GM10266 (cell line): Measurements from ENCODE around the gene MYO1A.
"Not testable (repeated sequence)": the region's sequence is repeated elsewhere in the genome, so short reads cannot be mapped to it uniquely, and the experiment has no call there.

ENCODE experiments used
- DNase-seq: peaks from one replicate; pipeline ENCODE4 v3.0.0; 2012; ENCODE audit errors: extremely low spot score
- TF ChIP-seq, protein P1 (sequence below): IDR thresholded peaks from 2 replicates; pipeline ENCODE4 v1.5.1; 2012; ENCODE audit warnings: mild to moderate bottlenecking, low read depth; ENCODE audit not compliant: control insufficient read depth, insufficient read depth; ENCODE audit errors: missing control alignments

Gene MYO1A

GRCh38 chr12:57025196-57025595, 24.7 kb downstream of the MYO1A start:
- TF ChIP-seq, protein P1, sequence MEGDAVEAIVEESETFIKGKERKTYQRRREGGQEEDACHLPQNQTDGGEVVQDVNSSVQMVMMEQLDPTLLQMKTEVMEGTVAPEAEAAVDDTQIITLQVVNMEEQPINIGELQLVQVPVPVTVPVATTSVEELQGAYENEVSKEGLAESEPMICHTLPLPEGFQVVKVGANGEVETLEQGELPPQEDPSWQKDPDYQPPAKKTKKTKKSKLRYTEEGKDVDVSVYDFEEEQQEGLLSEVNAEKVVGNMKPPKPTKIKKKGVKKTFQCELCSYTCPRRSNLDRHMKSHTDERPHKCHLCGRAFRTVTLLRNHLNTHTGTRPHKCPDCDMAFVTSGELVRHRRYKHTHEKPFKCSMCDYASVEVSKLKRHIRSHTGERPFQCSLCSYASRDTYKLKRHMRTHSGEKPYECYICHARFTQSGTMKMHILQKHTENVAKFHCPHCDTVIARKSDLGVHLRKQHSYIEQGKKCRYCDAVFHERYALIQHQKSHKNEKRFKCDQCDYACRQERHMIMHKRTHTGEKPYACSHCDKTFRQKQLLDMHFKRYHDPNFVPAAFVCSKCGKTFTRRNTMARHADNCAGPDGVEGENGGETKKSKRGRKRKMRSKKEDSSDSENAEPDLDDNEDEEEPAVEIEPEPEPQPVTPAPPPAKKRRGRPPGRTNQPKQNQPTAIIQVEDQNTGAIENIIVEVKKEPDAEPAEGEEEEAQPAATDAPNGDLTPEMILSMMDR = no peak
- DNase-seq = no peak

DNA sequence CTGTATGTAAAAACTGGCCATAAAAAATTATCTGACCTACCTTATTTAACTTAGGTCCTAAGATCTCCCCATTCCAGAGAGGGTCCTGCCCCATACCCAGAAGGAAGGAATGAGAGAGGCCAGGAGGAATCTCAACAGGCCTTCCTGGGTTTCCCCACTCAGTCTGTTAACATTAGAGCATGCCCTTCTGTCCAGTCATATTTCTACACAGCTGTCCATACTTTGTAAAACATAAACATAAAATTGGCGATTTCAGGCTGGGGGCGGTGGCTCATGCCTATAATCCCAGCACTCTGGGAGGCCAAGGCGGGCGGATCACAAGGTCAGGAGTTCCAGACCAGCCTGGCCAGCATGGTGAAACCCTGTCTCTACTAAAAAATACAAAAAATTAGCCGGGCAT, 27.6 kb downstream of the MYO1A start:
- not testable (repeated sequence) for DNase-seq

DNA sequence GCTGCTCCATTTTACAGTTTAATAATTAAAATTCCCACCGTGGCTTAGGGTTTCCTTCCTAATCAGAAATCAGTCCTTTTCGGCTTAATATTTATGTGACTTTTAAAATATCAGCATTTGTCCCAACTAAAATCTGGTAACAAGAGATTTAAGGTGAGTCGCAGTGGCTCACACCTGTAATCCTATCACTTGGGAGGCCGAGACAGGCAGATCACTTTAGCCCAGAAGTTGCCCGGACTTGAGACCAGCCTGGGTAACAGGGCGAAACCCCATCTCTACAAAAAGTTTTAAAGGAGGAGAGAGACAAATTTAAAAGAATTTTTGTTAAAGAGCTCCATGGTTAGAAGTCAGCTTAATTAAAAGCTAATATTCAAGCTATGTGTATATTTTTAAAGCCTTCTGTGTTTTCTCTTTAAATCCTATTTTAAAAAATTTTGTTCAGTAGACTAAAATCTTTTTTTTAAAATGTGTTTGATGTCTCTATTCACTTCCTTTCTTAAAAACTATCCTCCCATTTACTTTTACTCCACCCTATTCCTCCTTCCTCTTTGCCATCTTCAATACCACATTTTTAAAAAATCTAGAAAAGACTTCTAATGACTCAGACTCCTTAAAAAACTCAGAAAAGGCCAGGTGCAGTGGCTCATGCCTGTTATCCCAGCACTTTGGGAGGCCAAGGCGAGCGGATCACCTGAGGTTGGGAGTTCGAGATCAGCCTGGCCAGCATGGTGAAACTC, 29.8 kb downstream of the MYO1A start:
- TF ChIP-seq, protein P1 = no peak
- no peak for DNase-seq

DNA sequence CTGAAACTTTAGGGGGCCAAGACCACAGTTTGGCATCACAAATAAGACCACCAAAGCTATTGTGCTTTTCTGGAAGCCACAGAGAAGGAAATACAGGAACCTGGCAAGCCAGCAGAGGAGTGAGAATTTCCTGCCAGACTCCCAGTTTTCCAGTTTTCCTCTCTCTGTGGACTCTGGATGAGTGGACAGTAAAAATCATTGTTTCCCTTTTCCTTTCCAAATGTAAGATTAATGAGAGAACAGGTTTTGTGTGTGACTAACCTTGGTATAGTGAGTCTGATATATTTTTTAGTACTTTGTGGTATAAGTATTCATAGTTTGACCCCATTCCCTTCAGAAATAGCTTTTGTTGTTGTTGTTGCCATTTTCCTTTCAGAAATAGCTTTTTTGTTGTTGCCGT, 31.0 kb downstream of the MYO1A start:
- TF ChIP-seq, protein P1 = no peak
- DNase-seq = no peak

GRCh38 chr12:57018353-57018752, 31.6 kb downstream of the MYO1A start:
- DNase-seq = not testable (repeated sequence)

DNA sequence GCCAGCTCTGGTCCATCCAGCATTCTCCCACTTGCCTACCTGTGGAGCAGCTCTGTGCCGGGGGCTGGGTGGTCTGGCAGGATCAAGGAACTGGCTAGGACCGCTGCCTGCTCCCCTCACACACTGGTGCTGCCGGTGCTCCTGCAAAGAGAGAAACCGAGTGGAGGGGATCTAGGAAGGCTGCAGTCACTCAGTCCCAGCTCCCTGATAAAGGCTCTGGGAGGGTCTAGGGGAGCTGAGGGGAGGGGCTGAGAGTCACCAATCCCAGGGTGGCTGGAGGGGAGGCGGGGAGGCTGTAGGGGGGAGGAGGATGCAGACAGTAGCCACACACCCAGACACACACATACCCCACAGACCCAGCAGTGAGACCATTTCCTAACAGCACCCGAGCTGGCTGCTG, 33.6 kb downstream of the MYO1A start, which contains the start of gene TAC3:
TAC3 (minus strand) TSS at position 182 of the 400 bp plus-strand sequence. CDS start 732 bp downstream, outside the sequence.
- TF ChIP-seq, protein P1 = no peak
- no peak for DNase-seq

DNA sequence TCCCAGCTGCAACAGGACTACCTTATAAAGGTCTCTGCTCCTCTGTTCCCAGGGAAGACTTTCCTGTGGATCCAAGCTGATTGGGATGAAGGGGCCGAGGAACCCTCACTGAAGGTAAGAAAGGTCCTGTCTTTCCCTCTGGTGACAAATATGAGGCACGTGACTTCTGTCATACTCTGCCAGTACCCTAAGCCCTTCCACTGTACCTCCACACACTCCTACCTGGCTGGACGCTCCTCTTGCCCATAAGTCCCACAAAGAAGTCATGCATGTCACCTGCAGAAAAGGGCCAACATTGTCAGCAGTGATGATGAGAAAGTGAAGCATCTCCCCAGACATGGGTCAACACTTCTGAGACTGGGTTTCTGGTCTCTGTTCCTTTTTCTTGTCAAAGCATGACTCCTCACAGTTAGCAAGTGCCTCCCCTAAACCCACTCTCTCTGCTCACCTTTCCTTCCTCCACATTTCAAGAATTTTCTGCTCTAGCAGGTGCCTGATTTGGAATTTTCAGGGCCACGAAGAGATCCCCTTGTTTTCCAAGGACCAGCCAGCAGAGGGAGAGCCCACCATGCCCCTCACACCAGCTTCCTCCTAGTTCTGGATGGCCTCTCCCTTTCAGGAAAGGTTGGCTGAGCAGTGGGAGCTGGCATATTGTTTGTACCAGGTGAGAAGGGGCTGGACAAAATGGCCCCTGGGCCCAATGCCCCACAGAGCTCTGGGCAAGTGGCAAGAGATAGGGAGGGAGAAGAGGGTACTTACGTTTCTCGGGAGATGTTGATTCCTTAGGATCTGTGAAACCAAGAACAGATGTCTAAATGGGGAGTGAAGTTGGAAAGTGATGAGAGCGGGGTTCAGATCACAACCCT, 37.1 kb downstream of the MYO1A start:
- DNase-seq = no peak
- TF ChIP-seq, protein P1 = no peak

DNA sequence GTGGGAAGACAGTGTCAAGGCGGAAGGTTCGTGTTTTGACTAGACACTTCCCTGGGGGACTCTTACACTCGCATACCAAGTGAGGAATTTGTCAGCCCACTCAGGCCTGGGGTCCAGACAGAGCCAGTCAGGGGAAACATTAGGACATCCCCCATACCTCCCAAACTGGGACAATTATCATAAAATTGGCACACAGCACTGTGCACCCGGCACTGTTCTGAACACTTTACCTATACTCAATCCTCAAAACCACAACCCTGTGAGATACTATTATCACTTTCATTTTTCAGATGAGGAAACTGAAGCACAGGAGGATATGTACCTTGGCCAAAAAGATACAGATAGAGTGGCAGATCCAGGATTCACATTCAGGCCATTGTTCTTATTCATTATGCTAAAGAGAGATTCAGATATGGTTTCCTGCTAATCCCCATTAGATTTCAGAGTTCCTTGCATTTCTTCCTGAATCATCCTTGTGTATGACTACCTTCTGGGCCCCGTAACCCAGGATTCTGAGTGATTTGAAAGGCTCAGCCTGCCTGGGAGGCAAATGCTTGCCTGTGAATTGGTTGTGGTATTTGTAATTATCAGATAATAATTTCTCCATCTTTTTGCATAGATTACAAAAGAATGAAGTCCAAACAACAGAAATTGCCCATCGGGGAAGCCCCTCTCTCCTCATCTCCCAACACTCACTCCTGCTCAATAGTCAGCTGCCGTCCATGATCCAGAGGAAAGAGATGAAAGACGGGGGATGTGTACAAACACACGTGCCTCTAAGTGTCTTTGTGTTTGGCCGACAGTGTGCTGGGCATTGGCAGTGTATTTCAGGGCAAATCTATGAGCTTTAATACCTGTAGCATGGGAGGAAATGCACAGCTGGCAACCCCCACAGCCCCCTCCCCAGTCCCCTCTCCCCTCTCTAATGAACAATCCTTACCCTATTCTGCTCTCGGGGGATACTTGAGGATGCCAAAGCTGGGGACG, 38.2 kb downstream of the MYO1A start:
- no peak for DNase-seq

More for the DNA sequence above, 38.2 kb downstream of the MYO1A start:
- TF ChIP-seq, protein P1 = no peak
